ENCODE measurements around the gene PRSS50.

DNA sequence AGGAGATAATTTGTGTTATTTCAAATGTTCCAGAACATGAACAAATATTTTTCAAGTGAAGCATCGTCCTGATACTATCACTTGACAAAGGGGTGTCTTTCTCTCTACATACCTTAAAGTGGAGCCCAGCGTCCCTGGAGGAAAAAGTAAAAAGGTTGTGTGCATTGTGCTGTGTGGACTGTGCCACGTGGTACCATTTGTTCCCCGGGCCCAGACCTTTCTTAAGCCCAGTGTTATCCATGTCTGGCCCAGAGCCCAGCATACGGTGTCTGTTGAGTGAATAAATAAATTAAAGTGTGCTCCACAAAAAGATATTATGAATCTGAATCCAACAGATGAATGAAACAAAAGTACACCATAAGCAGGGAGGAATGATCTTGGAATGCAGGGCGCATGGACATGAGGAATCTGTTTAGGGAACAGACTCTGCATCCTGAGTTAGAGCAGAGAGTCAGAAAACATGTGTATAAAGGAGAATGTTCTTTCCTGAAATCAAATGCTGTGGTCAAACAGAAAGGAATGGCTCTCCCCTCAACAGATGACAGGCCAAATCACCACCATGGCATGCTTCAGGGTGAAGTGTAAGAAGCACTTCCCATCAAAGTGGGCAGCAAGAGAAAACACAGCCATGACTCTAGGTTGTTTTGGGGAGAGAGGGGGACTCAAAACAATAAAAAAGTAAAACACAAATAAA lies 8.1 kb upstream of the PRSS50 start:
- TF ChIP-seq, protein P1, sequence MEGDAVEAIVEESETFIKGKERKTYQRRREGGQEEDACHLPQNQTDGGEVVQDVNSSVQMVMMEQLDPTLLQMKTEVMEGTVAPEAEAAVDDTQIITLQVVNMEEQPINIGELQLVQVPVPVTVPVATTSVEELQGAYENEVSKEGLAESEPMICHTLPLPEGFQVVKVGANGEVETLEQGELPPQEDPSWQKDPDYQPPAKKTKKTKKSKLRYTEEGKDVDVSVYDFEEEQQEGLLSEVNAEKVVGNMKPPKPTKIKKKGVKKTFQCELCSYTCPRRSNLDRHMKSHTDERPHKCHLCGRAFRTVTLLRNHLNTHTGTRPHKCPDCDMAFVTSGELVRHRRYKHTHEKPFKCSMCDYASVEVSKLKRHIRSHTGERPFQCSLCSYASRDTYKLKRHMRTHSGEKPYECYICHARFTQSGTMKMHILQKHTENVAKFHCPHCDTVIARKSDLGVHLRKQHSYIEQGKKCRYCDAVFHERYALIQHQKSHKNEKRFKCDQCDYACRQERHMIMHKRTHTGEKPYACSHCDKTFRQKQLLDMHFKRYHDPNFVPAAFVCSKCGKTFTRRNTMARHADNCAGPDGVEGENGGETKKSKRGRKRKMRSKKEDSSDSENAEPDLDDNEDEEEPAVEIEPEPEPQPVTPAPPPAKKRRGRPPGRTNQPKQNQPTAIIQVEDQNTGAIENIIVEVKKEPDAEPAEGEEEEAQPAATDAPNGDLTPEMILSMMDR (IDR thresholded peaks at IDR 0.05) = no peak
- no peak for TF ChIP-seq POLR2AphosphoS5 (IDR thresholded peaks at IDR 0.05)
